ENCODE results near the gene CFAP300.

CFAP300 gene

DNA sequence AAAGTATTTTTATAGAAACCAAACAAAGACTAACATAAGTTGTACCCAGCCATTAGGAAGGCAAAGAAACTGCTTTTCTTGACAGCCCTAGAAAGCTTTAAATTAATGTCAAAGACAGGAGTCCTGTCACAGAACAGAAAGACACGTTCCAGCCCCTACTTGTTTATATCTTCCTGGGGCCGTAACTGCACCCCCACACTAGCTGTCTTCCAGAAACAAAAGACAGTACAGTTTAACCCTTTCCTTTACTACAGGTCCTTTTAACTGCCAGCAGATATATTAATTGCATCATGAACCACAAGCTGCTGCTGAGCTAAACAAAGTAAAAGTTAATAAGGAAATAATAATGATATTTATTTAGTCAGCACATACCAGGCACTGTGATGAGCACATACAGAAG lies 20.3 kb upstream of the CFAP300 start:
- Histone ChIP-seq H3K9me3 (ENCODE audit: control insufficient read depth, insufficient read depth, low read length) (no peaks in the 10 kb centered on the region), H3K9ac (ENCODE audit: low read depth, low read length) (no peak overlapping the region), H3K27me3 (ENCODE audit: control insufficient read depth, insufficient read depth, low read length) (no peaks in the 10 kb centered on the region), H3K4me3 (ENCODE audit: low read depth, low read length) (no peak overlapping the region), H3K36me3 (ENCODE audit: control insufficient read depth, insufficient read depth, low read length) (no peaks in the 10 kb centered on the region), H3K4me1 (ENCODE audit: control insufficient read depth, insufficient read depth, low read length) (peaks cover 3% of the 10 kb centered on the region)

DNA sequence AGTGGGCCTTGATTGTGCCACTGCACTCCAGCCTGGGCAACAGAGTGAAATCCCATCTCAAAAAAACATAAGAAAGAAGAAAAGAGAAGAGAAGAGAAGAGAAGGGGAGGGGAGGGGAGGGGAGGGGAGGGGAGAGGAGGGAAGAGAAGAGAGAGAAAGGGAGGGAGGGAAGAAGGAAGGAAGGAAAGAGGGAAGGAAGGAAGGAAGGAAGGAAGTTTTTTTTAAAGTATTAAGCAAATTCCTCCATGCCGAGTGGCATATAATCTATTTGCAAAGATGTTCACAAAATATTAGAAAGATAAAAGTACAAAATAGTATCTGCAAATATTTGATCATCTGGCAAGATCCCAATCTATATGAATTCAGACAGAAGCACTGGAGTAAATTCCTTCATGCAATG lies 10.5 kb upstream of the CFAP300 start:
- H3K27me3 ChIP-seq (ENCODE audit: control insufficient read depth, insufficient read depth, low read length), result no peaks in the 10 kb centered on the region

DNA sequence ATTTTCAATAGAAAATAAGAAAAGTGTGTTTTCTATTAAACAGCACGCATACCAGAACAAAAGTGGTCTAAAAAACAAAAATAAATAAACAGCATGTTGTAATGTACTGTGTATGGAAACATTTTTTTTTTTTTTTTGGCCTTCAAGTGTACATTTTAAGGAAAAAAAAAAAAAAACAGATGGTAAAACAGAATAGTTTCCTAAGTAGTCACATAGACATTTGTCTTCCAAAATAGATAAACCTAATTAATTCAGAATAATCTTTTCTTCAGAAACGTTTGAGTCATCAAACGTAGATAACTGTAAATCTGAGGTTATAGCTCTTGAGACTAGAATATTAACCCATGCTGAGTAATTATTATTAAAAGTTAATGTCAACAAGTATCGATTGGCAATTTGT lies 396 bp upstream of the CFAP300 start:
- Histone ChIP-seq H3K9me3 (ENCODE audit: control insufficient read depth, insufficient read depth, low read length) (no peaks in the 10 kb centered on the region), H3K4me3 (ENCODE audit: low read depth, low read length) (peak overlapping the region; percentile 62), H3K27me3 (ENCODE audit: control insufficient read depth, insufficient read depth, low read length) (peaks cover 3% of the 10 kb centered on the region), H3K36me3 (ENCODE audit: control insufficient read depth, insufficient read depth, low read length) (no peaks in the 10 kb centered on the region), H3K4me1 (ENCODE audit: control insufficient read depth, insufficient read depth, low read length) (peaks cover 3% of the 10 kb centered on the region), H3K9ac (ENCODE audit: low read depth, low read length) (no peak overlapping the region)

More for the DNA sequence above, 10.5 kb upstream of the CFAP300 start:
- Histone ChIP-seq H3K36me3 (ENCODE audit: control insufficient read depth, insufficient read depth, low read length) (no peaks in the 10 kb centered on the region), H3K9ac (ENCODE audit: low read depth, low read length) (no peak overlapping the region), H3K9me3 (ENCODE audit: control insufficient read depth, insufficient read depth, low read length) (no peaks in the 10 kb centered on the region), H3K4me1 (ENCODE audit: control insufficient read depth, insufficient read depth, low read length) (no peaks in the 10 kb centered on the region), H3K4me3 (ENCODE audit: low read depth, low read length) (no peak overlapping the region)

DNA sequence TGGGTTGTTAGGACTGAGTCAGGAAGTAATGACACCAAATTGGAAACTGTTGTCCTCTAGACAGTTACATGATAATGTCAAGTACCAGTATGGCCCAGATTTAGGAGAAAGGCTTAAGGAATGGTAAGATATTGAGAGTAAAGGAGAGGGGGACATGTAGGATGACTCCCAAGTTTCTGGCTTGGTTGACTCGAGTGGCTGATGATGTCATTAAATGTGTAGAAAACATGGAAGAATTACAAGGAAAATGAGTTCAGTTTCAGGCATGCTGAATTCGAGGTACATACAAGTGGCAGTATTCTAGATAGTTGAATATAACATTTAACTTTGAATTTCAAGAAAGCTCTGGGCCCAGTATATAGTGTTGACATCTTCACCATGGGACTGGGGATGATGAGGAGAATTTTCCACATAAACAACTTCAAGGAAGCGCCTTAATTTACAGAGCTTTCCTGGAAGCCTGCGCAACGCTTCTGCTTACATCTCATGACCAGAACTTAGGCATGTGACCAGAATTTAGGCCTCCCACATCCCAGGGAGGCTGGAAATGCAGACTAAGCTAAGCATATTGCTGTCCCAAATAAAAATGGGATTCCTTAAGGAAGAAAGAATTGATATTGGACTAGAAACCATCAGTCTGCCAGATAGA lies 3.8 kb downstream of the CFAP300 start:
- Histone ChIP-seq H3K36me3 (ENCODE audit: control insufficient read depth, insufficient read depth, low read length) (no peaks in the 10 kb centered on the region), H3K27me3 (ENCODE audit: control insufficient read depth, insufficient read depth, low read length) (peaks cover 3% of the 10 kb centered on the region), H3K9ac (ENCODE audit: low read depth, low read length) (no peak overlapping the region), H3K4me3 (ENCODE audit: low read depth, low read length) (no peak overlapping the region), H3K9me3 (ENCODE audit: control insufficient read depth, insufficient read depth, low read length) (no peaks in the 10 kb centered on the region), H3K4me1 (ENCODE audit: control insufficient read depth, insufficient read depth, low read length) (peaks cover 3% of the 10 kb centered on the region)

DNA sequence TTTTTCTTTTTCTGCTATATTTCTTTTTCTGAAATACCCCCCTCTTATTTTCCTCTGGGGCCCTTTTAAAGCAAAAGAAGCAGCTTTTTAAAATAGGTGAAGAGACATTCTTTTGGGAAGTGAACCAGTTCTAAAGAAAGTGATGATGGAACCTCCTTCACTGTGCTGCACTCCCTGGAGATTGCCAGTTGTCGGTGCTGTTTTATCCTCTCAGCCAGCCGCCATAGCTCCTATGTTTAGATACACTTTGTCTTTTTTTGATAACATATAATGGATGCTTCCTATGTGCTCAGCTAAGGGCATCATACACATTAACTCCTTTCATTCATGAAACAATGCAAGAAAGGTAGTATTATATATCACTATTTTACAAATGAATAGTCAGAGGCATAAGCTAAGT lies 14.0 kb downstream of the CFAP300 start:
- Histone ChIP-seq H3K9me3 (ENCODE audit: control insufficient read depth, insufficient read depth, low read length) (no peaks in the 10 kb centered on the region), H3K36me3 (ENCODE audit: control insufficient read depth, insufficient read depth, low read length) (no peaks in the 10 kb centered on the region), H3K4me1 (ENCODE audit: control insufficient read depth, insufficient read depth, low read length) (no peaks in the 10 kb centered on the region), H3K9ac (ENCODE audit: low read depth, low read length) (no peak overlapping the region), H3K27me3 (ENCODE audit: control insufficient read depth, insufficient read depth, low read length) (no peaks in the 10 kb centered on the region), H3K4me3 (ENCODE audit: low read depth, low read length) (no peak overlapping the region)

DNA sequence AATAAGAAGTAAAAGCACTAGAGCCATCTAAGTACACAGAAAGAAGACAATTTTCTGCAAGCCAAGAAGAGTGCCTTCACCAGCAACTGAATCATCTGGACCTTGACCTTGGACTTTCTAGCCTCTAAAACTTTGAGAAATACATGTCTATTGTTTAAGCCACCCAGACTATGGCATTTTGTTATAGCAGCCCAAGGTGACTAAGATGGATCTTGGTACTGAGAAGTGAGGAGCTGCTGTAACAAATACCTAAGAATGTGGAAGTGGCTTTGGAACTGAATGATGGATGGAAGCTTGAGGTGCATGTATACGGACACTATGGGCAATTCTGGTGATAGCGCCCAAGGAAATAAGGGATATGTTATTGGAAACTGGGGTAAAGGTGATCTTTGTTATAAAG lies 14.9 kb downstream of the CFAP300 start:
- no peak overlapping the region for H3K9ac ChIP-seq (ENCODE audit: low read depth, low read length)
- no peaks in the 10 kb centered on the region for H3K9me3 ChIP-seq (ENCODE audit: control insufficient read depth, insufficient read depth, low read length)
- no peaks in the 10 kb centered on the region for H3K4me1 ChIP-seq (ENCODE audit: control insufficient read depth, insufficient read depth, low read length)
- no peaks in the 10 kb centered on the region for H3K36me3 ChIP-seq (ENCODE audit: control insufficient read depth, insufficient read depth, low read length)
- no peak overlapping the region for H3K4me3 ChIP-seq (ENCODE audit: low read depth, low read length)
- no peaks in the 10 kb centered on the region for H3K27me3 ChIP-seq (ENCODE audit: control insufficient read depth, insufficient read depth, low read length)

DNA sequence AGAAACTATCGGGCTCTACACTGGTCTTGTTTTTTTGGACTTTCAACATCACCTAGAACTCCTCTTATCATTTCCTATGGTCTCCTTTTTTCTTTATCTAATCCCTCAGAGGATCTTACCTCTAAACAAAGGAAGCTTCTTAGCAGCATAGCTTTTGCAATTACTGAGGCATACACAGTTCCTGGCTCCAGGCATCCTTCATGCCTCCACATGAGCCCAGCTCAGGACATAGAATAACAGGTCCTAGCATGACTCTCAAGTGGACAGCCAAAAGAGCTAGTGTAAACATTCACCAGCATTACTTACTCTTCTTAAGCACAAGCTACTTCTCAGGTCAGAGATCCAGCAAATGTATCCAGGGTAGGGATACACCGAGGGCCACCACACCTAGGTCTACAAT lies 17.1 kb downstream of the CFAP300 start:
- H3K4me1 ChIP-seq (ENCODE audit: control insufficient read depth, insufficient read depth, low read length), result no peaks in the 10 kb centered on the region
- H3K27me3 ChIP-seq (ENCODE audit: control insufficient read depth, insufficient read depth, low read length), result no peaks in the 10 kb centered on the region
- H3K9me3 ChIP-seq (ENCODE audit: control insufficient read depth, insufficient read depth, low read length), result no peaks in the 10 kb centered on the region
- no peak overlapping the region for H3K4me3 ChIP-seq (ENCODE audit: low read depth, low read length)
- H3K9ac ChIP-seq (ENCODE audit: low read depth, low read length), result no peak overlapping the region
- H3K36me3 ChIP-seq (ENCODE audit: control insufficient read depth, insufficient read depth, low read length), result no peaks in the 10 kb centered on the region

DNA sequence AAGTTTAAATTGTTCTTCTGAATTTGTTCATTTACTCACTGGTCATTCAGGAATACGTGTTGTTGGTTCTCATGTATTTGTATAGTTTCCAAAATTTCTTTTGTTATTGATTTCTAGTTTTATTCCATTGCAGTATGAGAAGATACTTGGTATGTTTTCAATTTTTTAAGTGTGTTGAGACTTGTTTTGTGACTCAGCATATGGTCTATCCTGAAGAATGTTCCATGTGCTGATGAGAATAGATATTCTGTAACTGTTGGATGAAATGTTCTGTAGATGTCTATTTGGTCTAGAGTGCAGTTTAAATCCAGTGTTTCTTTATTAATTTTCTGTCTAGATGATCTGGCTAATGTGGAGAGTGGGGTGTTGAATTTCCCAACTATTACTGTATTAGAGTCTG lies 23.5 kb downstream of the CFAP300 start:
- Histone ChIP-seq H3K4me1 (ENCODE audit: control insufficient read depth, insufficient read depth, low read length) (no peaks in the 10 kb centered on the region), H3K4me3 (ENCODE audit: low read depth, low read length) (no peak overlapping the region), H3K9me3 (ENCODE audit: control insufficient read depth, insufficient read depth, low read length) (no peaks in the 10 kb centered on the region), H3K36me3 (ENCODE audit: control insufficient read depth, insufficient read depth, low read length) (no peaks in the 10 kb centered on the region), H3K9ac (ENCODE audit: low read depth, low read length) (no peak overlapping the region), H3K27me3 (ENCODE audit: control insufficient read depth, insufficient read depth, low read length) (no peaks in the 10 kb centered on the region)

DNA sequence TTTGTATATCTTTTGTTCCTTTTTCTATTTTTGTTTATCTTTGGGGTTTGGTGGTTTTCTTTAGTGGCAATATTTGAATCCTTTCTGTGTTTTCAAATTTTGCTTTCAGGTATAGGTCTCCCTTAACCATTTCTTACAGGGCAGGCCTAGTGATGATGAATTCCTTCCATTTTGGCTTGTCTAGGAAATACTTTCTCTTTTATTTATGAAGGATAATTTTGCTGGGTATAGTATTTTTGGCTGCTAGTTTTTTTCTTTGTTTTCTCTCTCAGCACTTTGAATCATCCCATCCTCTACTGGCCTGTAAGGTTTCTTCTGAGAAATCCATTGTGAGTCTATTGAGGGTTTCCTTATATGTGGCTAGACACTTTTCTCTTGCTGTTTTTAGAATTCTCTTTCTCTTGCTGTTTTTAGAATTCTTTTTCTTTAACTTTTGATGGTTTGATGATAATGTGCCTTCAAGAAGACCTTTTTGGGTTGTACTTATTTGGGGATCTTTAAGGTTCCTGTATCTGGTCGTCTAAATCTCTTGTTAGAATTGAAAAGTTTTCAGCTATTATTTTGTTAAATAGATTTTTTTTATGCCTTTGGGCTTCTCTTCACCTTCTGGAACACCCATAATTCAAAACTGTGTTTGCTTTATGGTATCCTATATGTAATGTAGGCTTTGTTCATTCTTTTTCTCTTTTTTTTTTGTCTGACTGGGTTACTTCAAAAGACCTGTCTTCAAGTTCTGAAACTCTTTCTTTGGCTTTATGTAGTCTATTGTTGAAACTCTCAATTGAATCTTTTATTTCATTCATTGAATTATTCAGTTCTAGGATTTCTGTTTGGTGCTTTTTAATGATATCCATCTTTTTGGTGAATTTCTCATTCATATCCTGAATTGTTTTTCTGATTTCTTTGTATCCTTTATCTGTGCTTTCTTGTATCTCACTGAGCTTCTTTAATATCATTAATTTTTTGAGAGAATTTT lies 24.5 kb downstream of the CFAP300 start:
- Histone ChIP-seq H3K9me3 (ENCODE audit: control insufficient read depth, insufficient read depth, low read length) (no peaks in the 10 kb centered on the region), H3K4me1 (ENCODE audit: control insufficient read depth, insufficient read depth, low read length) (no peaks in the 10 kb centered on the region), H3K36me3 (ENCODE audit: control insufficient read depth, insufficient read depth, low read length) (no peaks in the 10 kb centered on the region), H3K9ac (ENCODE audit: low read depth, low read length) (no peak overlapping the region), H3K27me3 (ENCODE audit: control insufficient read depth, insufficient read depth, low read length) (no peaks in the 10 kb centered on the region), H3K4me3 (ENCODE audit: low read depth, low read length) (no peak overlapping the region)

DNA sequence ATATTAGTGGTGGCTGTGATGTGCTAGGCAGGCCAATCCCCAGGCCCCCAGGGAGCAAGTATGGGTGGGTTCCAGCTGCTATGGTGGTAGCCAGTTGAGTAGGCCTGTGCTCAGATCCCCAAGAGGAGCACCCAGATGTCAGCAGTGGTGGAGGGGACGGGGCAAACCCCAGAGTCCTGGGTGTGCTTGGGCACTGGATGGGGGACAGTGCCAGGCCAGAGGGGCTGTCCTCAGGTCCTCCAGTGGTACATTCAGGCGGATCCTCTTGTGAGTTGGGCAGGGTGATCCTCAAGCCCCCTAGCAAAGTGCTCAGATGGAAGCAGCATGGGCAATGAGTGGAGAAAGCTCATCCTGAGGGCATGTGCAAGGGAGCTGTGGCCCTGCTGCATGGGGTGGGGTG lies 26.0 kb downstream of the CFAP300 start:
- Histone ChIP-seq H3K9me3 (ENCODE audit: control insufficient read depth, insufficient read depth, low read length) (no peaks in the 10 kb centered on the region), H3K4me1 (ENCODE audit: control insufficient read depth, insufficient read depth, low read length) (no peaks in the 10 kb centered on the region), H3K36me3 (ENCODE audit: control insufficient read depth, insufficient read depth, low read length) (no peaks in the 10 kb centered on the region), H3K9ac (ENCODE audit: low read depth, low read length) (no peak overlapping the region), H3K4me3 (ENCODE audit: low read depth, low read length) (no peak overlapping the region), H3K27me3 (ENCODE audit: control insufficient read depth, insufficient read depth, low read length) (no peaks in the 10 kb centered on the region)

DNA sequence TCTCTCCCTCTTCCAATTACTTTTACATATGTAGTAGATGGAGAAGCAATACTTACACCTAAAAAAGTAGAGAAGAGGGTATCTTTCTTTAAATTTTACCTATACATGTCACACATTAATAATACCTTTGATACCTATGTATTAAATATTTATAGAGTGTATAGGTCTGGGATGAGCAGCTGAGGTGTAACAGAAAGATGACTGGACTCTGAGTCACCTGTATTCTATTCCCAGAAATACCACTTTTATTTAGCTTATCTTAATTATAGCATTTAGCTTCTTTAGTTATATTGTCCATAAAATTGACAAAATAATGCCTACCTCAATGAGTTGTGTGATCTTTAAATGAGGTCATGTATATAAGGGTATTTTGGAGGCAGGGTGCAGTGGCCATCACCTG lies 32.4 kb downstream of the CFAP300 start:
- Histone ChIP-seq H3K36me3 (ENCODE audit: control insufficient read depth, insufficient read depth, low read length) (no peaks in the 10 kb centered on the region), H3K27me3 (ENCODE audit: control insufficient read depth, insufficient read depth, low read length) (no peaks in the 10 kb centered on the region), H3K9me3 (ENCODE audit: control insufficient read depth, insufficient read depth, low read length) (no peaks in the 10 kb centered on the region), H3K4me3 (ENCODE audit: low read depth, low read length) (no peak overlapping the region), H3K9ac (ENCODE audit: low read depth, low read length) (no peak overlapping the region), H3K4me1 (ENCODE audit: control insufficient read depth, insufficient read depth, low read length) (no peaks in the 10 kb centered on the region)

DNA sequence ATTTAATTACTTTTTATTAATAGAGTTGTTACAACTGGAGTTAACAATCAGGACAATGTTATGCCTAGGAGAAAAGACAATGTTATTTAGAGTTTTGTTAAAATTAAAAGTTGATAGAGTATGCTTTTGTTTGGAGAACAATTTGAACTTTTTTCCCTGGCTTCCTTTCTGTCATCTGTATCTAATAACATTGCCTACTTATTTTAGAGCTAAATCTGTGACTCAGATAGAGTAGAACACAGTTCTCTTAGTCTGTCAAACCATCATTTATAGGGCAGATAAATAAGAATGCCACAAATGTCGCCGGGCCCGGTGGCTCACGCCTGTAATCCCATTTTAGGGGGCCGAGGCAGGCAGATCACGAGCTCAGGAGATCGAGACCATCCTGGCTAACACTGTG lies 34.1 kb downstream of the CFAP300 start:
- Histone ChIP-seq H3K9ac (ENCODE audit: low read depth, low read length) (no peak overlapping the region), H3K27me3 (ENCODE audit: control insufficient read depth, insufficient read depth, low read length) (no peaks in the 10 kb centered on the region), H3K4me1 (ENCODE audit: control insufficient read depth, insufficient read depth, low read length) (no peaks in the 10 kb centered on the region), H3K4me3 (ENCODE audit: low read depth, low read length) (no peak overlapping the region), H3K36me3 (ENCODE audit: control insufficient read depth, insufficient read depth, low read length) (no peaks in the 10 kb centered on the region), H3K9me3 (ENCODE audit: control insufficient read depth, insufficient read depth, low read length) (no peaks in the 10 kb centered on the region)

Measured in iPS-15b (cell line).